Neural cell (in vitro differentiated cells): ENCODE results near the gene MYRIP. TPM values are rescaled to one million over a fixed set of nuclear protein-coding genes. Genes with fewer than 3 reads are reported as not detected.

ENCODE experiments used
- H2AFZ ChIP-seq: fragments of 200-600, 300-800 bp; sonication (generic), shearing (Covaris generic); 2 replicates; pipeline ENCODE4 v1.6.0; 2014; ENCODE audit warnings: low read depth, mild to moderate bottlenecking, antibody characterized with exemption, low read length, moderate library complexity
- H3F3A ChIP-seq: fragments of 200-600 bp; shearing (Covaris generic); 2 replicates; pipeline ENCODE4 v1.6.1; 2016; ENCODE audit warnings: mild to moderate bottlenecking, moderate library complexity, mixed read lengths, antibody characterized with exemption, low read length; ENCODE audit not compliant: insufficient read depth, poor library complexity, severe bottlenecking
- H3K27ac ChIP-seq: fragments of 200-600, 300-800 bp; sonication (generic), shearing (Covaris generic); 2 replicates; pipeline ENCODE4 v1.5.1; 2014; ENCODE audit warnings: mild to moderate bottlenecking, low read length, moderate library complexity
- H3K27me3 ChIP-seq: fragments of 300-800, 200-600 bp; sonication (generic), shearing (Covaris generic); 2 replicates; pipeline ENCODE4 v1.6.0; 2014; ENCODE audit warnings: mild to moderate bottlenecking, low read depth, low read length, moderate library complexity; ENCODE audit not compliant: insufficient read depth
- H3K36me3 ChIP-seq: fragments of 300-800, 200-600 bp; sonication (generic), shearing (Covaris generic); 2 replicates; pipeline ENCODE4 v1.5.1; 2014; ENCODE audit warnings: mild to moderate bottlenecking, antibody characterized with exemption, low read length, moderate library complexity; ENCODE audit not compliant: insufficient read depth
- H3K4me2 ChIP-seq: fragments of 300-800, 200-600 bp; sonication (generic), shearing (Covaris generic); 2 replicates; pipeline ENCODE4 v1.6.0; 2014; ENCODE audit warnings: mild to moderate bottlenecking, low read length
- H3K4me3 ChIP-seq: fragments of 300-800, 200-600 bp; sonication (generic), shearing (Covaris generic); 2 replicates; pipeline ENCODE4 v1.5.1; 2014; ENCODE audit warnings: mild to moderate bottlenecking, low read length, moderate library complexity
- H3K79me2 ChIP-seq: fragments of 200-600 bp; shearing (Covaris generic); replicated peaks from 2 replicates; pipeline ENCODE4 v1.6.0; 2014; ENCODE audit warnings: mild to moderate bottlenecking, low read length, moderate library complexity; ENCODE audit not compliant: insufficient read depth
- H3K9ac ChIP-seq: fragments of 300-800, 200-600 bp; sonication (generic), shearing (Covaris generic); 2 replicates; pipeline ENCODE4 v1.6.1; 2016; ENCODE audit warnings: mild to moderate bottlenecking, low read length, mixed read lengths
- H3K9me2 ChIP-seq: fragments of 200-600 bp; shearing (Covaris generic); 2 replicates; pipeline ENCODE4 v1.6.1; 2016; ENCODE audit warnings: mild to moderate bottlenecking, low read length, mixed read lengths; ENCODE audit not compliant: insufficient read depth
- H3K9me3 ChIP-seq: fragments of 200-600, 300-800 bp; sonication (generic), shearing (Covaris generic); 2 replicates; pipeline ENCODE4 v1.6.1; 2016; ENCODE audit warnings: mild to moderate bottlenecking, mixed run types, low read length, moderate library complexity, mixed read lengths
- H4K20me1 ChIP-seq: fragments of 200-600 bp; shearing (Covaris generic); 2 replicates; pipeline ENCODE4 v1.6.1; 2016; ENCODE audit warnings: mild to moderate bottlenecking, mixed run types; ENCODE audit not compliant: insufficient read depth
- EP300 ChIP-seq: fragments of 450-650 bp; conservative IDR thresholded peaks from 2 replicates; pipeline ENCODE4 v1.6.1; 2014; ENCODE audit warnings: antibody characterized with exemption, mild to moderate bottlenecking, moderate library complexity; ENCODE audit not compliant: poor library complexity, severe bottlenecking
- EZH2 ChIP-seq: fragments of 200-600, 300-800 bp; shearing (Covaris generic), sonication (generic); IDR thresholded peaks from 2 replicates; pipeline ENCODE4 v1.6.1; 2014; ENCODE audit warnings: antibody characterized with exemption, low read length, borderline replicate concordance, mild to moderate bottlenecking; ENCODE audit not compliant: insufficient read depth, poor library complexity, severe bottlenecking
- MXI1 ChIP-seq: fragments of 450-650 bp; conservative IDR thresholded peaks from 2 replicates; pipeline ENCODE4 v1.6.1; 2014; ENCODE audit warnings: antibody characterized with exemption, mild to moderate bottlenecking; ENCODE audit not compliant: poor library complexity, severe bottlenecking
- POLR2AphosphoS5 ChIP-seq: IDR thresholded peaks from 2 replicates; pipeline ENCODE4 v1.6.1; 2012
- RAD21 ChIP-seq: fragments of 450-650 bp; conservative IDR thresholded peaks from 2 replicates; pipeline ENCODE4 v1.6.1; 2014; ENCODE audit warnings: antibody characterized with exemption, mild to moderate bottlenecking, moderate library complexity
- SMC3 ChIP-seq: fragments of 450-650 bp; conservative IDR thresholded peaks from 2 replicates; pipeline ENCODE4 v1.6.1; 2014; ENCODE audit warnings: antibody characterized with exemption, mild to moderate bottlenecking, moderate library complexity; ENCODE audit not compliant: poor library complexity
- TAF1 ChIP-seq: IDR thresholded peaks from 2 replicates; pipeline ENCODE4 v1.6.1; 2012; ENCODE audit warnings: low read depth
- polyA plus RNA-seq: library from polyadenylated mRNA; depleted of rRNA; stranded (reverse); fragments of >200 nt; gene quantifications from 2 replicates; pipeline ENCODE4 v1.2.3, GENCODE V29; 2014
- TF ChIP-seq, protein P1 (sequence below): fragments of 450-650 bp; IDR thresholded peaks from 2 replicates; pipeline ENCODE4 v1.5.1; 2014; ENCODE audit warnings: antibody characterized with exemption, mild to moderate bottlenecking, moderate library complexity; ENCODE audit not compliant: poor library complexity, severe bottlenecking
- TF ChIP-seq, protein P2 (sequence below): IDR thresholded peaks from 2 replicates; pipeline ENCODE4 v1.6.1; 2012; ENCODE audit warnings: borderline replicate concordance

Gene MYRIP
- polyA plus RNA-seq, 1 donor from 2014 or later = 0.76 TPM

DNA sequence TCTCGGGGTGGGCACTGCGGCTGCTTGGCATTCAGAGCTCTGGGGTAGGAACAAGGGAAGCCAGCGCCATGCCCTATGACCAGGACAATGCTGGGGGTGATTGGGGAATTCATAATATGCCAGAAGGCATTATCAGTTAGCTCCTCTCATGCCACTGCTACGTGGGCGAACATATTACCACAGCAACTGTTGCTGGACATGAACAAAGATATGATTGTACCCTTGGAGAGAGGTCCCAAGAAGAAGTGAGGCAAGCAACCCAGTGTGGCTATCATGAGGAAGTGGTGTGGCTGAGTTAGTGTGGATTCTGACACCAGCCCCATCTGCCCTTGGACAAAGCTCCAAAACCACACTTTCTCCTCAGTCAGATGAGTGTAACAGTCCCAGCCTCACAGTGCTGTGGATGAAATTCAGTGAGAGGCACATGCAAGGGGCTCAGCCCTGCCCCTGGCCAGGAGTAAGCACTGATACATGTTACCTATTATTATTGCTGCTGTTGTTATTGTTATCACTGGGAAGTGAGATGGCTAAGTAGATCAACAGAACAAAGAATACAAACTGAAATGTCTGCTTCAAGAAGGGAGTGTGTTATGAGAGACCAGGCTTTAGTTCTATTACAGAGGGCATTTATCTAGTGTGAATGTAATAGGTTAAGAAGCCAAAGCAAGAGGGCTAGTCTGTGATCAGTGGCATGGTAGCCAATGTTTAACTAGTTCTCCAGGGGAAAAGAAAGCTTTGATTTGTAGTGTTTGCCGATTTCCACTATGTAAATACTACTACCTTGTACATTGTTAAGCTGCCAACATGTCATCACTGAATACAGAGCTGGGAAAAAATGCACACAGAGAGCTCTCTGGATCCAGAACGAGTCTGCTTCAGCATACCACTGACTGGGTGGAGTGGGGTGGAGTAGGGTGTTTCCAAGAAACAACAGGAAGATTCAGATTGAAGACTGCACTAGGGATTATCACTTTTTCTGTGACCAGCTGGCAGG, 277.8 kb downstream of the MYRIP start:
- no peaks in the 10 kb centered on the region for H3K9me3 ChIP-seq
- TF ChIP-seq, protein P1, sequence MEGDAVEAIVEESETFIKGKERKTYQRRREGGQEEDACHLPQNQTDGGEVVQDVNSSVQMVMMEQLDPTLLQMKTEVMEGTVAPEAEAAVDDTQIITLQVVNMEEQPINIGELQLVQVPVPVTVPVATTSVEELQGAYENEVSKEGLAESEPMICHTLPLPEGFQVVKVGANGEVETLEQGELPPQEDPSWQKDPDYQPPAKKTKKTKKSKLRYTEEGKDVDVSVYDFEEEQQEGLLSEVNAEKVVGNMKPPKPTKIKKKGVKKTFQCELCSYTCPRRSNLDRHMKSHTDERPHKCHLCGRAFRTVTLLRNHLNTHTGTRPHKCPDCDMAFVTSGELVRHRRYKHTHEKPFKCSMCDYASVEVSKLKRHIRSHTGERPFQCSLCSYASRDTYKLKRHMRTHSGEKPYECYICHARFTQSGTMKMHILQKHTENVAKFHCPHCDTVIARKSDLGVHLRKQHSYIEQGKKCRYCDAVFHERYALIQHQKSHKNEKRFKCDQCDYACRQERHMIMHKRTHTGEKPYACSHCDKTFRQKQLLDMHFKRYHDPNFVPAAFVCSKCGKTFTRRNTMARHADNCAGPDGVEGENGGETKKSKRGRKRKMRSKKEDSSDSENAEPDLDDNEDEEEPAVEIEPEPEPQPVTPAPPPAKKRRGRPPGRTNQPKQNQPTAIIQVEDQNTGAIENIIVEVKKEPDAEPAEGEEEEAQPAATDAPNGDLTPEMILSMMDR = no peak
- no peak for TF ChIP-seq TAF1
- no peaks in the 10 kb centered on the region for H3F3A ChIP-seq
- H3K36me3 ChIP-seq = no peaks in the 10 kb centered on the region
- no peaks in the 10 kb centered on the region for H3K79me2 ChIP-seq
- H3K27ac ChIP-seq = no peak overlapping the region
- no peak overlapping the region for H3K4me2 ChIP-seq
- no peak overlapping the region for H3K4me3 ChIP-seq
- H3K27me3 ChIP-seq = no peaks in the 10 kb centered on the region
- no peaks in the 10 kb centered on the region for H4K20me1 ChIP-seq
- no peak overlapping the region for H3K9ac ChIP-seq
- H2AFZ ChIP-seq = no peak overlapping the region
- no peaks in the 10 kb centered on the region for H3K9me2 ChIP-seq

DNA sequence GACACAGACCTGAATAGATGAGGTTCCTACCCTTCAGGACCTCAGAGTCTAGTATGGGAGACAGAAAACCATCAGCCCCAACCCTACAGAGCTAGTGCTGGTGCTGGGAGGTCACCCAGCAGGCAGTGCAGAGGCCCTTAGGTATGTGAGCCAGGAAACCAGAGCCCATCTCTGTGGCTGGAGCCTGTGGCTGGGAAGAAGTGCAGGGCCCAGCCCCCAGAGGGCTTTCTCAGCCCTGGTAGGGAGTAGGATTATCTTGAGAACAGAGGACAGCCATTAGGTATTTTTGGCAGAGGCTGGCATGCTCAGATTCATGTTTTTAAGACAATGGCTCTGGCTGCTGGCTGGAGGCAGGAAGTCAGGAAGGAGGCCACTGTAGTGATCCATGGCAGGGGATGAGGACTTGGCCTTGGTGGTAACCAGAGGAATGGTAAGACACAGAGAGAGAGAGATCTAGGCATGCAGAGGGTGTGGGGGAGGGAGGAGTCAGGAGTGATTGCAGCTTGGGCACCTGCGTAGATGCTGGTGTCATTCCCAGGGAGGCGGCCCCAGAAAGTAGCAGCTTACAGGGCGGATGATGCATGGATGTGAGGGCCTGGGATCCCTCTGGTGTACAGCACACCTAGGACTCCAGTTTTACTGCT, 279.2 kb downstream of the MYRIP start:
- no peak overlapping the region for H3K9ac ChIP-seq
- TF ChIP-seq SMC3 = no peak
- no peak for TF ChIP-seq RAD21
- no peak for TF ChIP-seq EP300
- TF ChIP-seq EZH2 = no peak
- H3K4me2 ChIP-seq = no peak overlapping the region
- H3K36me3 ChIP-seq = no peaks in the 10 kb centered on the region
- no peaks in the 10 kb centered on the region for H4K20me1 ChIP-seq
- H3K27me3 ChIP-seq = no peaks in the 10 kb centered on the region
- no peaks in the 10 kb centered on the region for H3F3A ChIP-seq
- H3K27ac ChIP-seq = no peak overlapping the region
- H3K4me3 ChIP-seq = no peak overlapping the region
- no peaks in the 10 kb centered on the region for H3K79me2 ChIP-seq
- no peak overlapping the region for H2AFZ ChIP-seq
- H3K9me2 ChIP-seq = no peaks in the 10 kb centered on the region
- H3K9me3 ChIP-seq = no peaks in the 10 kb centered on the region

DNA sequence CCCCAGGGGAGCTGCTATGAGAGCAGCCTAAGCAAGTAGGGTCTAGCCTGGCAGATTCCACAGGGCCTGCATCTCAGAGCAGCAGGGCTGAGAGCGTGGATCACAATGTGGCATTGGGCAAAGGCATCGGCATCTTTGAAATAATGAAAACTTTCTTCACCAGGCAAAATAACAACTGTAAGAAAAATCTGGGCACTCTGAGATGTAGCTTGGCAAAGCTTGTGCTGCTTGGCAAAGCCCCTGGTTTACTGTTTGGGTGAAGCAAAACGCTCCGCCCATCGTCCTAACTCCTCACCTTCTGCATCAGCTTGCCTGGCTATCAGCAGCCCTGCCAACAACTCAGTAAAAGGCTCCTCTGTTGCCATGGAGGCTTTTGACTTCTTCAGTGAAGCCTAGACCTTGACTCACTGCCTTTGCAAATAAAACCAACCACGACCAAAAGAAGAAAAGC, 287.3 kb downstream of the MYRIP start:
- H3F3A ChIP-seq = no peaks in the 10 kb centered on the region
- H2AFZ ChIP-seq = no peak overlapping the region
- H3K9me3 ChIP-seq = no peaks in the 10 kb centered on the region
- H3K4me3 ChIP-seq = no peak overlapping the region
- H4K20me1 ChIP-seq = no peaks in the 10 kb centered on the region
- H3K27me3 ChIP-seq = no peaks in the 10 kb centered on the region
- no peak overlapping the region for H3K9ac ChIP-seq
- no peak overlapping the region for H3K4me2 ChIP-seq
- no peaks in the 10 kb centered on the region for H3K79me2 ChIP-seq
- H3K9me2 ChIP-seq = no peaks in the 10 kb centered on the region
- TF ChIP-seq, protein P1 = no peak
- TF ChIP-seq TAF1 (no peak), RAD21 (no peak), MXI1 (no peak), POLR2AphosphoS5 (no peak), EP300 (no peak), SMC3 (no peak), EZH2 (no peak)
- TF ChIP-seq, protein P2, sequence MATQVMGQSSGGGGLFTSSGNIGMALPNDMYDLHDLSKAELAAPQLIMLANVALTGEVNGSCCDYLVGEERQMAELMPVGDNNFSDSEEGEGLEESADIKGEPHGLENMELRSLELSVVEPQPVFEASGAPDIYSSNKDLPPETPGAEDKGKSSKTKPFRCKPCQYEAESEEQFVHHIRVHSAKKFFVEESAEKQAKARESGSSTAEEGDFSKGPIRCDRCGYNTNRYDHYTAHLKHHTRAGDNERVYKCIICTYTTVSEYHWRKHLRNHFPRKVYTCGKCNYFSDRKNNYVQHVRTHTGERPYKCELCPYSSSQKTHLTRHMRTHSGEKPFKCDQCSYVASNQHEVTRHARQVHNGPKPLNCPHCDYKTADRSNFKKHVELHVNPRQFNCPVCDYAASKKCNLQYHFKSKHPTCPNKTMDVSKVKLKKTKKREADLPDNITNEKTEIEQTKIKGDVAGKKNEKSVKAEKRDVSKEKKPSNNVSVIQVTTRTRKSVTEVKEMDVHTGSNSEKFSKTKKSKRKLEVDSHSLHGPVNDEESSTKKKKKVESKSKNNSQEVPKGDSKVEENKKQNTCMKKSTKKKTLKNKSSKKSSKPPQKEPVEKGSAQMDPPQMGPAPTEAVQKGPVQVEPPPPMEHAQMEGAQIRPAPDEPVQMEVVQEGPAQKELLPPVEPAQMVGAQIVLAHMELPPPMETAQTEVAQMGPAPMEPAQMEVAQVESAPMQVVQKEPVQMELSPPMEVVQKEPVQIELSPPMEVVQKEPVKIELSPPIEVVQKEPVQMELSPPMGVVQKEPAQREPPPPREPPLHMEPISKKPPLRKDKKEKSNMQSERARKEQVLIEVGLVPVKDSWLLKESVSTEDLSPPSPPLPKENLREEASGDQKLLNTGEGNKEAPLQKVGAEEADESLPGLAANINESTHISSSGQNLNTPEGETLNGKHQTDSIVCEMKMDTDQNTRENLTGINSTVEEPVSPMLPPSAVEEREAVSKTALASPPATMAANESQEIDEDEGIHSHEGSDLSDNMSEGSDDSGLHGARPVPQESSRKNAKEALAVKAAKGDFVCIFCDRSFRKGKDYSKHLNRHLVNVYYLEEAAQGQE = no peak
- no peak overlapping the region for H3K27ac ChIP-seq
- no peaks in the 10 kb centered on the region for H3K36me3 ChIP-seq
